Measurements from ENCODE around the gene STEAP1B.
"Not testable (repeated sequence)": the region's sequence is repeated elsewhere in the genome, so short reads cannot be mapped to it uniquely, and the experiment has no call there.

- TF ChIP-seq CTCF, POLR2A (IDR thresholded peaks at IDR 0.05): not testable (repeated sequence)
These were observed 50.0 kb downstream of the STEAP1B start for GRCh38 chr7:22450013-22450412.
